ENCODE measurements around the gene SASS6. TPM values are rescaled to one million over a fixed set of nuclear protein-coding genes. Genes with fewer than 3 reads are reported as not detected.

The SASS6 gene
- total RNA-seq, 1 experiment from 2014 or later, result 9.0 TPM

GRCh38 chr1:100130552-100131077 lies 2.1 kb downstream of the SASS6 start:
- POLR2A ChIA-PET (ENCODE audit: unreplicated experiment), result interaction anchor here (0.5 kb wide), 1 partner anchor 221 kb away, joined by 3 read pairs; no protein-coding TSS in a partner anchor

GRCh38 chr1:100127226-100127625 lies 5.5 kb downstream of the SASS6 start:
- H2AFZ ChIP-seq (ENCODE audit: low read length), result no peak overlapping the region
- no peak overlapping the region for H3K4me3 ChIP-seq (ENCODE audit: low read length)
- no peak for ATAC-seq
- no TSS peak for BruUV-seq (replicated peaks)
- intact Hi-C loops (cut with micrococcal nuclease), result no loop called here
- peaks cover 64% of the 10 kb centered on the region for H3K79me2 ChIP-seq (ENCODE audit: low read length)
- no peak for DNase-seq
- no peaks in the 10 kb centered on the region for H3K9me3 ChIP-seq (ENCODE audit: low read length)
- H3K9ac ChIP-seq (ENCODE audit: low read length), result no peak overlapping the region
- no peaks in the 10 kb centered on the region for H3K9me2 ChIP-seq (replicated peaks; ENCODE audit: low read length)
- TF ChIP-seq CTCF (conservative IDR thresholded peaks at IDR 0.05; ENCODE audit: low read depth, low read length) (no peak), EZH2phosphoT487 (IDR thresholded peaks at IDR 0.05; ENCODE audit: borderline replicate concordance, low read length) (no peak), EZH2 (IDR thresholded peaks at IDR 0.05; ENCODE audit: low read length, unreplicated experiment) (no peak)
- ChIA-PET CTCF (no interaction called here), POLR2A (ENCODE audit: unreplicated experiment) (no interaction called here)
- no peak overlapping the region for H3K27ac ChIP-seq (ENCODE audit: low read length)
- no peaks in the 10 kb centered on the region for H3F3A ChIP-seq (ENCODE audit: low read length, unreplicated experiment)
- H3K4me2 ChIP-seq (ENCODE audit: low read length), result no peak overlapping the region
- H4K20me1 ChIP-seq (ENCODE audit: low read length), result peaks cover 10% of the 10 kb centered on the region
- no peaks in the 10 kb centered on the region for H3K27me3 ChIP-seq (ENCODE audit: low read length)
- H3K4me1 ChIP-seq (ENCODE audit: insufficient read depth, low read length), result peaks cover 22% of the 10 kb centered on the region
- H3K36me3 ChIP-seq (ENCODE audit: low read depth, low read length), result peaks cover 7% of the 10 kb centered on the region; the same call in 1 of the 2 replicates

More at GRCh38 chr1:100130552-100131077, 2.1 kb downstream of the SASS6 start:
- Histone ChIP-seq H3K9ac (ENCODE audit: low read length) (no peak overlapping the region), H3K4me1 (ENCODE audit: insufficient read depth, low read length) (peaks cover 29% of the 10 kb centered on the region), H3K9me3 (ENCODE audit: low read length) (no peaks in the 10 kb centered on the region), H3K9me2 (replicated peaks; ENCODE audit: low read length) (no peaks in the 10 kb centered on the region), H3K36me3 (ENCODE audit: low read depth, low read length) (0 out of 2 replicates have a peak, but pooled peaks cover 4% of the 10 kb centered on the region), H3K27me3 (ENCODE audit: low read length) (no peaks in the 10 kb centered on the region), H3K4me2 (ENCODE audit: low read length) (peak overlapping the region; percentile 84), H3K79me2 (ENCODE audit: low read length) (peaks cover 93% of the 10 kb centered on the region), H3F3A (ENCODE audit: low read length, unreplicated experiment) (no peaks in the 10 kb centered on the region), H3K4me3 (ENCODE audit: low read length) (peak overlapping the region; percentile 77), H2AFZ (ENCODE audit: low read length) (no peak overlapping the region), H3K27ac (ENCODE audit: low read length) (no peak overlapping the region), H4K20me1 (ENCODE audit: low read length) (peaks cover 10% of the 10 kb centered on the region)
- CTCF ChIA-PET, result no interaction called here
- DNase-seq (peak; percentile 81), ATAC-seq (no peak)
- BruUV-seq (replicated peaks), result no TSS peak
- TF ChIP-seq EZH2 (IDR thresholded peaks at IDR 0.05; ENCODE audit: low read length, unreplicated experiment) (no peak), EZH2phosphoT487 (IDR thresholded peaks at IDR 0.05; ENCODE audit: borderline replicate concordance, low read length) (no peak), CTCF (conservative IDR thresholded peaks at IDR 0.05; ENCODE audit: low read depth, low read length) (no peak)
- intact Hi-C loops (cut with micrococcal nuclease), result loop anchor here (5.0 kb wide), 4 partner anchors 43 to 327 kb away; partner anchors contain the start of gene CDC14A

GRCh38 chr1:100122177-100122576 lies 10.6 kb downstream of the SASS6 start:
- H3K36me3 ChIP-seq (ENCODE audit: low read depth, low read length), result peaks cover 26% of the 10 kb centered on the region; the same call in 1 of the 2 replicates
- H2AFZ ChIP-seq (ENCODE audit: low read length), result no peak overlapping the region
- TF ChIP-seq CTCF (conservative IDR thresholded peaks at IDR 0.05; ENCODE audit: low read depth, low read length) (no peak), EZH2 (IDR thresholded peaks at IDR 0.05; ENCODE audit: low read length, unreplicated experiment) (no peak)
- H3K27ac ChIP-seq (ENCODE audit: low read length), result no peak overlapping the region
- DNase-seq, result no peak
- no peak overlapping the region for H3K4me2 ChIP-seq (ENCODE audit: low read length)
- no peaks in the 10 kb centered on the region for H3F3A ChIP-seq (ENCODE audit: low read length, unreplicated experiment)
- no TSS peak for BruUV-seq (replicated peaks)
- CTCF ChIA-PET, result no interaction called here
- H3K4me3 ChIP-seq (ENCODE audit: low read length), result no peak overlapping the region
- POLR2A ChIA-PET (ENCODE audit: unreplicated experiment), result no interaction called here
- no peak for ATAC-seq
- H3K4me1 ChIP-seq (ENCODE audit: insufficient read depth, low read length), result no peaks in the 10 kb centered on the region
- no peaks in the 10 kb centered on the region for H3K9me3 ChIP-seq (ENCODE audit: low read length)
- no peak overlapping the region for H3K9ac ChIP-seq (ENCODE audit: low read length)
- H3K79me2 ChIP-seq (ENCODE audit: low read length), result peaks cover 16% of the 10 kb centered on the region
- H3K27me3 ChIP-seq (ENCODE audit: low read length), result no peaks in the 10 kb centered on the region
- intact Hi-C loops (cut with micrococcal nuclease), result no loop called here
- no peaks in the 10 kb centered on the region for H3K9me2 ChIP-seq (replicated peaks; ENCODE audit: low read length)
- H4K20me1 ChIP-seq (ENCODE audit: low read length), result no peaks in the 10 kb centered on the region
